Duodenal mucosa (tissue), 2 donors: Measurements from ENCODE around the gene CCDC18.
A peak's percentile ranks its signal among the peaks of the same experiment; 100 is the strongest.
"Not testable (repeated sequence)": the region's sequence is repeated elsewhere in the genome, so short reads cannot be mapped to it uniquely, and the experiment has no call there.

Source experiments
- H3K27ac ChIP-seq: one replicate; pipeline ENCODE4 v1.7.0; 2013; ENCODE audit warnings: low read depth, low read length
- H3K27me3 ChIP-seq, 2 donors: one replicate each; pipeline ENCODE4 v1.7.0; 2013; ENCODE audit warnings: low read length in 2 of 2, control low read depth in 1 of 2; ENCODE audit not compliant: insufficient read depth in 2 of 2, control insufficient read depth in 1 of 2
- H3K36me3 ChIP-seq, 2 donors: one replicate each; pipeline ENCODE4 v1.7.0; 2013; ENCODE audit warnings: low read length in 2 of 2, control low read depth in 1 of 2; ENCODE audit not compliant: insufficient read depth in 2 of 2, control insufficient read depth in 1 of 2
- H3K4me1 ChIP-seq, 2 donors: one replicate each; pipeline ENCODE4 v1.7.0; 2013; ENCODE audit warnings: low read length in 2 of 2, control low read depth in 1 of 2; ENCODE audit not compliant: insufficient read depth in 2 of 2, control insufficient read depth in 1 of 2
- H3K4me3 ChIP-seq, 2 donors: one replicate each; pipeline ENCODE4 v1.7.0; 2013; ENCODE audit warnings: low read length in 2 of 2, low read depth in 1 of 2
- H3K9ac ChIP-seq, 2 donors: one replicate each; pipeline ENCODE4 v1.7.0; 2013; ENCODE audit warnings: low read length in 2 of 2, low read depth in 1 of 2
- H3K9me3 ChIP-seq, 2 donors: one replicate each; pipeline ENCODE4 v1.7.0; 2013; ENCODE audit warnings: low read length in 2 of 2, control low read depth in 1 of 2; ENCODE audit not compliant: control insufficient read depth in 1 of 2

The CCDC18 gene

DNA sequence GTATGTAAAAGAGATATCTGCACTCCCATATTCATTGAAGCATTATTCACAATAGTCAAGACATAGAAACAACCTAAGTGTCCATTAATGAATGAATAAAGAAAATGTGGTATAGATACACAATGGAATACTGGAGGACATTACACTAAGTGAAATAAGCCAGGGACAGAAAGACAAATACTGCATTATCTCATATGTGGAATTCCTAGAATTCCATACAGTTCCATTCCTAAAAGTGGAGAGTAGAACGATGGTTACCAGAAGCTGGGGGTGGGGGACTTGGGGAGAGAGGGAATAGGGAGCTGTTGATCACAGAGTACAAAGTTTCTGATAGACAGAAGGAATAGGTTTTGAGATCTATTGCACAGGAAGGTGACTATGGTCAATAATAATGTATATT, 7.7 kb upstream of the CCDC18 start:
- H3K36me3 ChIP-seq: no peaks in the 10 kb centered on the region
- H3K9ac ChIP-seq: no peak overlapping the region
- peaks cover 1 to 10% of the 10 kb centered on the region in 2 donors for H3K4me1 ChIP-seq
- no peaks in the 10 kb centered on the region for H3K27me3 ChIP-seq
- H3K9me3 ChIP-seq: peaks cover 0 to under 1% of the 10 kb centered on the region in 2 donors
- no peak overlapping the region for H3K4me3 ChIP-seq
- no peak overlapping the region for H3K27ac ChIP-seq

DNA sequence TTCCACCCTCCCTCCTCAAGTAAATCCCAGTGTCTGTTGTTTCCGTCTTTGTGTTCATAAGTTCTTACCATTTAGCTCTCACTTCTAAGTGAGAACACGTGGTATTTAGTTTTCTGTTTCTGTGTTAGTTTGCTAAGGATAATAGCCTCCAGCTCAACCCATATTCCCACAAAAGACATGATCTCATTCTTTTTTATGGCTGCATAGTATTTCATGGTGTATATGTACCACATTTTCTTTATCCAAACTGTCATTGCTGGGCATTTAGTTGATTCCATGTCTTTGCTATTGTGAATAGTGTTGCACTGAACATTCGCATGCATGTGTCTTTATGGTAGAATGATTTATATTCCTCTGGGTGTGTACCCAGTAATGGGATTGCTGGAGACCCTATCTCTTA, 5.9 kb upstream of the CCDC18 start:
- H3K4me1 ChIP-seq: peaks cover 13 to 20% of the 10 kb centered on the region in 2 donors
- H3K27ac ChIP-seq, H3K4me3 ChIP-seq, H3K36me3 ChIP-seq, H3K9me3 ChIP-seq, H3K9ac ChIP-seq, H3K27me3 ChIP-seq: not testable (repeated sequence)

GRCh38 chr1:93177991-93178390, 2.5 kb upstream of the CCDC18 start:
- no peaks in the 10 kb centered on the region for H3K9me3 ChIP-seq
- no peaks in the 10 kb centered on the region for H3K27me3 ChIP-seq
- H3K9ac ChIP-seq: peak overlapping the region in 1 of 2 donors; percentile 11
- peaks cover 17 to 25% of the 10 kb centered on the region in 2 donors for H3K4me1 ChIP-seq
- no peaks in the 10 kb centered on the region for H3K36me3 ChIP-seq
- no peak overlapping the region for H3K27ac ChIP-seq
- peak overlapping the region; percentile 93 to 99 for H3K4me3 ChIP-seq

DNA sequence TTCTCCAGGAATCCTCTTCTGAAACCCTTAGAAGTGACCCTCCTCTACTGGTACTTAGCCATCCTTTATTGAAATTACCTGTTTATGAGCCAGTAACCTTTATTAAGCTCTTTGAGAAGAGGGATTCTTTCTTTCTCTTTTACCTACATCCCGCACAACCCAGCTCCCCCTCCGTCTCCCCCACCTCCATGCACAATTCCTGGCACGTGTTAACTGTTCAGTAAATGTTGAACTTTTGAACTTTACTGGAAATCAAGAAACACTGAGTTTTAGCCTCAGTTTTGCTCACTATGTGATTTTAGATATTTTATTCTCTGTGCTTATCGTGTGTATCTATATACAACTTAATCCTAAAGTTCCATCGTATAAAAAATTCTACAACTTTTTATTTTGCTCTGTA, 2.1 kb upstream of the CCDC18 start:
- Histone ChIP-seq H3K4me3 (peak overlapping the region; percentile 93 to 99), H3K4me1 (peaks cover 17 to 25% of the 10 kb centered on the region in 2 donors), H3K36me3 (no peaks in the 10 kb centered on the region), H3K9me3 (no peaks in the 10 kb centered on the region), H3K27ac (no peak overlapping the region), H3K27me3 (no peaks in the 10 kb centered on the region), H3K9ac (peak overlapping the region; percentile 11 to 45)

DNA sequence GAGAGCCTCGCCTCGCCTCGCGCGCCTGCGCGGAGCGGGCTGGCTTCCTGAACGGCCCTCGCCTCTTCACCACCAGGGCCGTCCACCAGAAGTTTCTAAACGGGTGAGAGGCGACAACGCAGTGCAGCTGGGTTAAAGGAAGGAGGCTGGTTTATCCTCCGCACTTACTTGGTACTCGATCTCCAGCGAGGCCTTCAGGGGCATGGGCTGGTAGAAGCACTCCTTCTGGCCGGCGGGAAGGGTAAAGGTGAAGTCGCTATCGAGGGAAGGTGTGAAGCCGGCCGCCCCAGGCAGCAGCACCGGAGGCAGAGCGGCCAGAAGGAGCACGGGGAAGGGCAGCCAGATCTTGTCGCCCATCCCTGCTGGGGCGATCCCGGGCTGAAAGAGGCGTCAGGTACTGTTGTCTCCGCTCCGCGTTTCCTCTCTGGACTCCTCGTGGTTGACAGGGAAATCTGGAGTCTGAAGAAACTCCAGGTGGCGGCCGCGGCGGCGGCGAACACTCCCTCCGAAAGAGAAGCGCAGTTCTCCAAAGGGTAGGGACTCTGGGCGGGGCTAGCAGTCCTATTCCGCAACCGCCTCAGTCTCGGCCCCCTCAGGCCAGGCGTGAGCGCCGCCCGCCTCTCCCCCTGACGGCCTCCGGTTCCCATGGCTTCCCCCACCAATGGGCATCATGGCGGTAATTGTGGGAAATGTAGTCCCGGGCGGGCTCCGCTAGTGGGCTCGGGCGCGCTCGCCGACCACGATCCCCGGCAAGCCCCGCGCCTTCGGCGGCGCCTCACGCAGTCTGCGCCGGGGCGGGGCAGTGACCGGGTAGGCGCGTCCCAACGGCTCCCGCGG, 420 bp upstream of the CCDC18 start, which contains the start of gene TMED5:
Gene TMED5 (minus strand): TSS at position 528 of the 837 bp plus-strand sequence. CDS start 171 bp downstream, at position 357.
- H3K27ac ChIP-seq: peak within 1 kb of the TSS; percentile 99
- H3K4me1 ChIP-seq: peaks cover 17 to 25% of the 10 kb centered on the region in 2 donors
- H3K9ac ChIP-seq: peak within 1 kb of the TSS; percentile 98 to 100
- no peaks in the 10 kb centered on the region for H3K27me3 ChIP-seq
- H3K4me3 ChIP-seq: peak within 1 kb of the TSS; percentile 93 to 99
- H3K36me3 ChIP-seq: no peaks in the 10 kb centered on the region
- no peaks in the 10 kb centered on the region for H3K9me3 ChIP-seq

DNA sequence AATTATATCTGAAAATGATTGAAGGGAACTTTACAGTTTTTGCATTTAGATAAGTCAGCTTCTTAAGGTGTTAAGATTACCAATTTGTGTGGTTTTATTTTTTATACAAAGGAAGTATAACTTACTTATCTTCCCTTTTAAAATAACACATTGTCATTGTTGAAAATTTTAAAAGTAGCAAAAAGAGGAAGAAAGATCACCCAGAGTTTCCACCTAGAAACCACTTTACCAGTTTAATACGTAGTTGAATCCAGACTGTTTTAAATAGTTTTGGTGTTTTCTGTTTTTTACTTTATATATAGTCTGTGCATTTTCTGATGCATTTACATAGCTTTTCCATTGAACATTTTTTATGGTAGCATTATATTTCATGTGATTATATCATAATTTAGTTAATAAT, 6.1 kb downstream of the CCDC18 start:
- no peak overlapping the region for H3K4me3 ChIP-seq
- H3K9ac ChIP-seq: no peak overlapping the region
- no peak overlapping the region for H3K27ac ChIP-seq
- no peaks in the 10 kb centered on the region for H3K27me3 ChIP-seq
- no peaks in the 10 kb centered on the region for H3K9me3 ChIP-seq
- H3K4me1 ChIP-seq: no peaks in the 10 kb centered on the region
- no peaks in the 10 kb centered on the region for H3K36me3 ChIP-seq

DNA sequence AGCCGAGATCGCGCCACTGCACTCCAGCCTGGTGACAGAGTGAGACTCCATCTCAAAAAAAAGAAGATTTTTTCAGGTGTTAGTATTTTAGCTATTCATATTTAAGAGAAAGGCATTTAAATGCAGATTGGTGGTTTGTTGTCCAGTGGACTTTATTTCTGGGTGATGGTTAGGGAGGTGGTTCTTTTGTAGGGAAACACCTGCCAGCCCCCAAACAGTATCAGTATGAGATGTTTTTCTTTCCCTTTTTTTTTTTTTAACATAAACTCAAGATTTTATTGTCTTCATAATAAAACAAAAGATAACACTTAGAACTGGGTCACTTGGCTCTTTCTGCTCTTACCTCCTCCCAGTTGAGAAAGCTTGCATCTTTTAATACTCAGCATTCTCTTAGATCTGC, 9.9 kb downstream of the CCDC18 start:
- Histone ChIP-seq H3K4me3 (no peak overlapping the region), H3K4me1 (no peaks in the 10 kb centered on the region), H3K27me3 (no peaks in the 10 kb centered on the region), H3K9me3 (no peaks in the 10 kb centered on the region), H3K27ac (no peak overlapping the region), H3K36me3 (no peaks in the 10 kb centered on the region), H3K9ac (no peak overlapping the region)

GRCh38 chr1:93194231-93194990, 13.9 kb downstream of the CCDC18 start:
- no peaks in the 10 kb centered on the region for H3K36me3 ChIP-seq
- no peaks in the 10 kb centered on the region for H3K27me3 ChIP-seq
- no peaks in the 10 kb centered on the region for H3K9me3 ChIP-seq
- H3K9ac ChIP-seq: no peak overlapping the region
- H3K4me3 ChIP-seq: no peak overlapping the region
- no peak overlapping the region for H3K27ac ChIP-seq
- no peaks in the 10 kb centered on the region for H3K4me1 ChIP-seq

DNA sequence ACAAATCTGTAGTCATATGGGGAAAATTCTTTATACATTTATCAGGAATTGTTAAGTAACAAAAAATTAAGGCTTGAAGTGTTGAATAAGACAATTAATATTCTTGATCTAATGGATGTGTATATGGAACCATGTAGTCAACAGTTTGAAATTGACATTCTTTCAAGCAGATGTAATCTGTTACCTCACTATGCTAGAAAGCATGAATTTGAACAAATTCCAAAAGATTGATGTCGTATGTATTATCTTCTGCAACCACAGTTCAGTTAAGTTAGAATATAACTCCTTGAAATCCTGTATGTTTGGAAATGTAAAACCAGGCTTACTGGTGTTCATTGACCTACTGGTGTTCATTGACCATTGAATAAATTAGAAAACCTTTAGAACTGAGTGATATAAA, 16.1 kb downstream of the CCDC18 start:
- H3K4me1 ChIP-seq: no peaks in the 10 kb centered on the region
- H3K9ac ChIP-seq: no peak overlapping the region
- no peak overlapping the region for H3K4me3 ChIP-seq
- H3K9me3 ChIP-seq: no peaks in the 10 kb centered on the region
- H3K27me3 ChIP-seq: no peaks in the 10 kb centered on the region
- H3K27ac ChIP-seq: no peak overlapping the region
- H3K36me3 ChIP-seq: no peaks in the 10 kb centered on the region

DNA sequence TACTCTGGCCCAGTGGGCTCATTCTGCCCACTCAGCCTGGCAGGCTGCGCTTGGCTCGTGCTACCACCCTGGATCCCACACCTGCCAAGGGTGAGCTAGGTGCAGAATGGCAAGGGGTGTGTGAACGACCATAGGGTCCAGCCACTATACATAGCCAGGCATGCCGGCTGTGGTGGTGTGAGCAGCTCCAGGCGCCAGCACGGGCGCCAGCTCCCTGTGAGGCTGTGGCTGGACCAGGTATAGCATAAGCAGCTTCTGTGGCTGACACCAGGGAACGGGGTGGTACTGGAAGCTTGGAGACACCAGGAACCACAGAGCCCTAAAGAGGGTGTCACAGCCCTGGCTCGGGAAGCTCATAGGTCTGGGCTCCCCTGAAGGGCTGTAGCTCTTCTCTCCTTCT, 18.6 kb downstream of the CCDC18 start:
- no peaks in the 10 kb centered on the region for H3K4me1 ChIP-seq
- H3K4me3 ChIP-seq: no peak overlapping the region
- H3K9ac ChIP-seq: no peak overlapping the region
- H3K9me3 ChIP-seq: no peaks in the 10 kb centered on the region
- no peak overlapping the region for H3K27ac ChIP-seq
- H3K27me3 ChIP-seq: no peaks in the 10 kb centered on the region
- peaks cover 0 to 7% of the 10 kb centered on the region in 2 donors for H3K36me3 ChIP-seq
